ENCODE results near the gene SLC7A8.

DNA sequence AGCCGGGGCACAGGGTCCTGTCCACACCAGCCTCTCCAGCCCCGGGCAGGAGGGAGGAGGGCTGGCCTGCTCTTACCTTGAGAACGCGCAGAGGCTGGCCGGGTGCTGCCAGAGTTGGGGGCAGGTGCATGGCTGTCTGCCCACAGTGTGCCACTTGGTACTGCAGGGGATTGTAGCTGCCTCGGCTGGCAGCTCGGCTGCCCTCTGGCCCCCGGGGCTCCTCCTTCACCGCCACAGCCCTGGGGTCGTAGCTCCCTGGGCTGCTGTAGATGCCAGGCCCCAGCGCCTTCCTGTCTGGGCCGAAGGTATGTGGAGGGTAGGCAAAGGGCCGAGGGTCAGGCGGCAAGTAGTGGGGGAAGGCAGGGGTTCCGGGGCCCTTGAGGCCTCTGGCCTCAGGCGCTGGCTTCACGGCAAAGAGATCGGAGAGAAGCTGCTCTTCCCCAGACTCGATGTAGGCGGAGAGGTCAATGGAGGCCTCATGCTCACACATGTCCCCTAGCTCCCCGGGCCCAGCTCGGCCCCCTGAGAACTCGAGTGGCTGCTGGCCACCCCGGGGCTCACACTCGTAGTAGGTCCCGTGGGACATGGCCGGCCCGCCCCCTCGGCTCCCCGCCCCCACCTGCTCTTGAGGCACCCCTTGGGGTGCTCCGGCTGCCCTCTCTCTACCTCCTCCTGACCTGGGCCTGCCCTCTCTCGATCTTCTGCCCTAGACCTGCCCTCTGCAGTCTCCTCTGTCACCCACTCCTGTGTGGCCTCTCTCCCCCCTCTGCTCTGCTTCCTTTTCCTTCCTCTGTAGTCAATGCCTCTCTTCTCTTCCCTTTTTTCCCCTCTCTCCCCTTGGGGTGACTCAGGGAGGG lies 64.7 kb downstream of the SLC7A8 start, which contains the start of gene CEBPE:
- TF ChIP-seq, protein P1, sequence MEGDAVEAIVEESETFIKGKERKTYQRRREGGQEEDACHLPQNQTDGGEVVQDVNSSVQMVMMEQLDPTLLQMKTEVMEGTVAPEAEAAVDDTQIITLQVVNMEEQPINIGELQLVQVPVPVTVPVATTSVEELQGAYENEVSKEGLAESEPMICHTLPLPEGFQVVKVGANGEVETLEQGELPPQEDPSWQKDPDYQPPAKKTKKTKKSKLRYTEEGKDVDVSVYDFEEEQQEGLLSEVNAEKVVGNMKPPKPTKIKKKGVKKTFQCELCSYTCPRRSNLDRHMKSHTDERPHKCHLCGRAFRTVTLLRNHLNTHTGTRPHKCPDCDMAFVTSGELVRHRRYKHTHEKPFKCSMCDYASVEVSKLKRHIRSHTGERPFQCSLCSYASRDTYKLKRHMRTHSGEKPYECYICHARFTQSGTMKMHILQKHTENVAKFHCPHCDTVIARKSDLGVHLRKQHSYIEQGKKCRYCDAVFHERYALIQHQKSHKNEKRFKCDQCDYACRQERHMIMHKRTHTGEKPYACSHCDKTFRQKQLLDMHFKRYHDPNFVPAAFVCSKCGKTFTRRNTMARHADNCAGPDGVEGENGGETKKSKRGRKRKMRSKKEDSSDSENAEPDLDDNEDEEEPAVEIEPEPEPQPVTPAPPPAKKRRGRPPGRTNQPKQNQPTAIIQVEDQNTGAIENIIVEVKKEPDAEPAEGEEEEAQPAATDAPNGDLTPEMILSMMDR (tag by site-specific recombination; IDR thresholded peaks at IDR 0.05) = no peak
- TF ChIP-seq, protein P2, sequence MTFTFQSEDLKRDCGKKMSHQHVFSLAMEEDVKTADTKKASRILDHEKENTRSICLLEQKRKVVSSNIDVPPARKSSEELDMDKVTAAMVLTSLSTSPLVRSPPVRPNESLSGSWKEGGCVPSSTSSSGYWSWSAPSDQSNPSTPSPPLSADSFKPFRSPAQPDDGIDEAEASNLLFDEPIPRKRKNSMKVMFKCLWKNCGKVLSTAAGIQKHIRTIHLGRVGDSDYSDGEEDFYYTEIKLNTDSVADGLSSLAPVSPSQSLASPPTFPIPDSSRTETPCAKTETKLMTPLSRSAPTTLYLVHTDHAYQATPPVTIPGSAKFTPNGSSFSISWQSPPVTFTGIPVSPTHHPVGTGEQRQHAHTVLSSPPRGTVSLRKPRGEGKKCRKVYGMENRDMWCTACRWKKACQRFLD (tag by site-specific recombination; IDR thresholded peaks at IDR 0.05) = no peak
- TF ChIP-seq ZNF670 (tag by site-specific recombination; IDR thresholded peaks at IDR 0.05; ENCODE audit: low read depth) (no peak), REST (tag by site-specific recombination; IDR thresholded peaks at IDR 0.05) (no peak), ZNF114 (tag by site-specific recombination; IDR thresholded peaks at IDR 0.05) (no peak), YY1 (tag by site-specific recombination; IDR thresholded peaks at IDR 0.05) (no peak), ZNF221 (tag by site-specific recombination; IDR thresholded peaks at IDR 0.05; ENCODE audit: borderline replicate concordance) (no peak), ATF2 (tag by site-specific recombination; IDR thresholded peaks at IDR 0.05; ENCODE audit: low read depth) (no peak), GLI4 (tag by site-specific recombination; IDR thresholded peaks at IDR 0.05) (no peak), INSM2 (tag by site-specific recombination; IDR thresholded peaks at IDR 0.05) (no peak)
